HL-60 (cell line): ENCODE measurements around the gene SCYL1.

Experiments used
- GABPA ChIP-seq: IDR thresholded peaks from 2 replicates; pipeline ENCODE4 v1.6.1; 2012; ENCODE audit warnings: low read depth
- POLR2AphosphoS5 ChIP-seq: IDR thresholded peaks from 2 replicates; pipeline ENCODE4 v1.6.1; 2012; ENCODE audit warnings: low read depth
- TF ChIP-seq, protein P1 (sequence below): IDR thresholded peaks from one replicate; pipeline ENCODE4 v1.5.1; 2011; ENCODE audit warnings: low read length, control low read depth, inconsistent platforms; ENCODE audit not compliant: insufficient read depth
- TF ChIP-seq, protein P2 (sequence below): IDR thresholded peaks from 2 replicates; pipeline ENCODE4 v1.6.1; 2012; ENCODE audit warnings: low read depth; ENCODE audit not compliant: insufficient replicate concordance

DNA sequence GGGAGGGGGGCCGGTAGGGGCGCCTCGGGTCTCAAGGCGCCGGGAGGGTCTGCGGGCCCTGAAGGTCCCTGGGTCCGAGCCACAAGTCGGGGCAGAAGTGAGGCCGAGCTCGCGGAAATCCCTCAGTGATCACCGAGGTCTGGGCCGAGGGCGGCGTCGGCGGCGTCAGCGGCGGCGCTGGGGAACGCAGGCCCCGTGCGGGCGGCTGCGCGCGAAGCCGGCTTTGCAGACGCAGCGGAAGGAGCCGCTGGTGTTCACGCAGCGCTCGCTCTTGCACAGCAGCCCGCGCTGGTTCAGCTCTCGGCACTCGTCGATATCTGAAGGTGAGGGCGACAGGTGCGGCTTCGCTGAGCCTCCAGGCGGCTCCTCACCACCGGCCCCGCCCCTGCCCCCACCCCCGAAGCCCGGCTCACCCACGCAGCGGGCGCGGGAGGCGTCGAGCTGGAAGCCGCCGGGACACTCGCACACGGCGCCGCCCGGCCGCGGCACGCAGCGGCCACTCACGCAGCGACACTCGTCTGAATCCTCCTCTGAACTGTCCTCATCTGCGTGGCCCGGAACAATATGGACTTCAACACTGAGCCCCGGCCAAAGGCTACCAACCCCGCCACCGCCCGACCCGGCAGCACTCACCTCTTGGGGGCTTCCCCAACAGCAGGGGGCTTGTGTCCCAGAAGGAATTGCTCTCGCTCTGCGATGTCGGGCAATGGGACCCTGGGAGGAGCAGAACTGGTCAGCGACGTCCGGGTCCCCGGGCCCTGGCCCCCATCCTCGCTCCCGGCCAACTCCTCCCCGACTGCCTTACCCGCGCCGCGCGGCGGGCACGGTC is 14.2 kb downstream of the SCYL1 start:
- TF ChIP-seq, protein P1, sequence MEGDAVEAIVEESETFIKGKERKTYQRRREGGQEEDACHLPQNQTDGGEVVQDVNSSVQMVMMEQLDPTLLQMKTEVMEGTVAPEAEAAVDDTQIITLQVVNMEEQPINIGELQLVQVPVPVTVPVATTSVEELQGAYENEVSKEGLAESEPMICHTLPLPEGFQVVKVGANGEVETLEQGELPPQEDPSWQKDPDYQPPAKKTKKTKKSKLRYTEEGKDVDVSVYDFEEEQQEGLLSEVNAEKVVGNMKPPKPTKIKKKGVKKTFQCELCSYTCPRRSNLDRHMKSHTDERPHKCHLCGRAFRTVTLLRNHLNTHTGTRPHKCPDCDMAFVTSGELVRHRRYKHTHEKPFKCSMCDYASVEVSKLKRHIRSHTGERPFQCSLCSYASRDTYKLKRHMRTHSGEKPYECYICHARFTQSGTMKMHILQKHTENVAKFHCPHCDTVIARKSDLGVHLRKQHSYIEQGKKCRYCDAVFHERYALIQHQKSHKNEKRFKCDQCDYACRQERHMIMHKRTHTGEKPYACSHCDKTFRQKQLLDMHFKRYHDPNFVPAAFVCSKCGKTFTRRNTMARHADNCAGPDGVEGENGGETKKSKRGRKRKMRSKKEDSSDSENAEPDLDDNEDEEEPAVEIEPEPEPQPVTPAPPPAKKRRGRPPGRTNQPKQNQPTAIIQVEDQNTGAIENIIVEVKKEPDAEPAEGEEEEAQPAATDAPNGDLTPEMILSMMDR, result no peak
- TF ChIP-seq GABPA (no peak), POLR2AphosphoS5 (no peak)
- TF ChIP-seq, protein P2, sequence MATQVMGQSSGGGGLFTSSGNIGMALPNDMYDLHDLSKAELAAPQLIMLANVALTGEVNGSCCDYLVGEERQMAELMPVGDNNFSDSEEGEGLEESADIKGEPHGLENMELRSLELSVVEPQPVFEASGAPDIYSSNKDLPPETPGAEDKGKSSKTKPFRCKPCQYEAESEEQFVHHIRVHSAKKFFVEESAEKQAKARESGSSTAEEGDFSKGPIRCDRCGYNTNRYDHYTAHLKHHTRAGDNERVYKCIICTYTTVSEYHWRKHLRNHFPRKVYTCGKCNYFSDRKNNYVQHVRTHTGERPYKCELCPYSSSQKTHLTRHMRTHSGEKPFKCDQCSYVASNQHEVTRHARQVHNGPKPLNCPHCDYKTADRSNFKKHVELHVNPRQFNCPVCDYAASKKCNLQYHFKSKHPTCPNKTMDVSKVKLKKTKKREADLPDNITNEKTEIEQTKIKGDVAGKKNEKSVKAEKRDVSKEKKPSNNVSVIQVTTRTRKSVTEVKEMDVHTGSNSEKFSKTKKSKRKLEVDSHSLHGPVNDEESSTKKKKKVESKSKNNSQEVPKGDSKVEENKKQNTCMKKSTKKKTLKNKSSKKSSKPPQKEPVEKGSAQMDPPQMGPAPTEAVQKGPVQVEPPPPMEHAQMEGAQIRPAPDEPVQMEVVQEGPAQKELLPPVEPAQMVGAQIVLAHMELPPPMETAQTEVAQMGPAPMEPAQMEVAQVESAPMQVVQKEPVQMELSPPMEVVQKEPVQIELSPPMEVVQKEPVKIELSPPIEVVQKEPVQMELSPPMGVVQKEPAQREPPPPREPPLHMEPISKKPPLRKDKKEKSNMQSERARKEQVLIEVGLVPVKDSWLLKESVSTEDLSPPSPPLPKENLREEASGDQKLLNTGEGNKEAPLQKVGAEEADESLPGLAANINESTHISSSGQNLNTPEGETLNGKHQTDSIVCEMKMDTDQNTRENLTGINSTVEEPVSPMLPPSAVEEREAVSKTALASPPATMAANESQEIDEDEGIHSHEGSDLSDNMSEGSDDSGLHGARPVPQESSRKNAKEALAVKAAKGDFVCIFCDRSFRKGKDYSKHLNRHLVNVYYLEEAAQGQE, result no peak
